ENCODE data around the gene UST.
"Not testable (repeated sequence)": the region's sequence is repeated elsewhere in the genome, so short reads cannot be mapped to it uniquely, and the experiment has no call there.

Gene UST

GRCh38 chr6:148750838-148751792 lies 4.3 kb downstream of the UST start:
- Histone ChIP-seq H3K36me3 (ENCODE audit: control insufficient read depth, insufficient read depth, low read length) (no peaks in the 10 kb centered on the region), H3K4me1 (ENCODE audit: control insufficient read depth, insufficient read depth, low read length) (peaks cover 2% of the 10 kb centered on the region; the same call in 1 of the 2 replicates), H3K27me3 (ENCODE audit: control insufficient read depth, insufficient read depth, low read length) (no peaks in the 10 kb centered on the region), H3K9me3 (ENCODE audit: control insufficient read depth, insufficient read depth, low read length) (no peaks in the 10 kb centered on the region), H3K4me3 (ENCODE audit: low read length) (no peak overlapping the region), H3K27ac (ENCODE audit: low read length) (no peak overlapping the region)
- no peak for DNase-seq (ENCODE audit: low read depth, low spot score)
- no CpG with 5 or more reads among the region's 13 CpGs for WGBS (ENCODE audit: insufficient coverage, insufficient read length)

DNA sequence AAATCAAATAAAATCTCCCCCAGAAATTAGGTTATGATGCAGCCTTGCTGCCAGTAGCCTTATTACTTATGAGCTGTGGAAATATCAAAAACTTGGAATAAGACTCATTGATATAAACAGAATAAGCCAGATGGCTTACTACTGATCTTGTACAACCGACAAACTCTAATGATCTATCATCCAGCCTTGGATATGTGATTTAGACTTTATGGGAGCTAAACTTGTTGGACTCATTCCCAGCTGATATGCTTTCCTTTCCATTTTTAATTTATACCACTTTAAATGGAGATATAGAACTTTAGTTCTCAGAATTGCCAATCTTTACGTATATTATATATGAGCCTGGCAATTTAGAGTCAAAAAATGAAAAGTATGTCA lies 5.0 kb downstream of the UST start:
- H3K27ac ChIP-seq (ENCODE audit: low read length) = no peak overlapping the region
- WGBS (ENCODE audit: insufficient coverage, insufficient read length) = no CpG with 5 or more reads among the region's 2 CpGs
- H3K4me3 ChIP-seq (ENCODE audit: low read length) = no peak overlapping the region
- peaks cover 2% of the 10 kb centered on the region; the same call in 1 of the 2 replicates for H3K4me1 ChIP-seq (ENCODE audit: control insufficient read depth, insufficient read depth, low read length)
- H3K9me3 ChIP-seq (ENCODE audit: control insufficient read depth, insufficient read depth, low read length) = no peaks in the 10 kb centered on the region
- no peaks in the 10 kb centered on the region for H3K36me3 ChIP-seq (ENCODE audit: control insufficient read depth, insufficient read depth, low read length)
- no peaks in the 10 kb centered on the region for H3K27me3 ChIP-seq (ENCODE audit: control insufficient read depth, insufficient read depth, low read length)
- no peak for DNase-seq (ENCODE audit: low read depth, low spot score)

- not testable (repeated sequence) for H3K9me3 ChIP-seq (ENCODE audit: control insufficient read depth, insufficient read depth, low read length); H3K27me3 ChIP-seq (ENCODE audit: control insufficient read depth, insufficient read depth, low read length); H3K4me3 ChIP-seq (ENCODE audit: low read length); H3K4me1 ChIP-seq (ENCODE audit: control insufficient read depth, insufficient read depth, low read length); DNase-seq (ENCODE audit: low read depth, low spot score); H3K27ac ChIP-seq (ENCODE audit: low read length); H3K36me3 ChIP-seq (ENCODE audit: control insufficient read depth, insufficient read depth, low read length)
- no CpG with 5 or more reads among the region's 1 CpG for WGBS (ENCODE audit: insufficient coverage, insufficient read length)
Observed at GRCh38 chr6:148755379-148755778, 8.5 kb downstream of the UST start.

DNA sequence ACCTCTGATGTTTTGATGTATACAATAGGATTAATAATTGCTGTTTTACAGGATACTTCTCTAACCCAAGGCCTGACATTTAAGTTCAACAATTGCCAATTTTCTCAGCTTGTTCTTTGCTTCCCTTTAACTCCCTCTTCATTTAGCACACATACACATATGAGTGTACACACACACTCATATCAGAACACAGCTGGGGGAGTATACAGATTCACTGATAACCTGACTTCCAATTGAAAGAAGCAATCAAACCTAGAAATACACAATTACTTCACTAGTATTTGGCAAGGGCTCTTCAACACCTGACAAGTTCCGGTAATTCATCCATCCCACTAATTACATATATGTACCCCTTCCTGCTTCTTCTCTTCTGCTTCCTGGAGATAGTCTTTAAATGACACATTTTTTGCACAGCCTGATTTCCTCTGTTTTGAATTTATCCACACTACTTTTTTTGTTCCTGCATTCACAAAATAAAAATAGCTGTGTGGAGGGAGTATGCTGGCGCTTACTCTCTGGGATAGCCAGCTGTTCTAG lies 11.2 kb downstream of the UST start:
- H3K9me3 ChIP-seq (ENCODE audit: control insufficient read depth, insufficient read depth, low read length) = no peaks in the 10 kb centered on the region
- no CpG with 5 or more reads among the region's 2 CpGs for WGBS (ENCODE audit: insufficient coverage, insufficient read length)

GRCh38 chr6:148758492-148758891 lies 11.7 kb downstream of the UST start:
- no peak overlapping the region for H3K4me3 ChIP-seq (ENCODE audit: low read length)
- no CpG with 5 or more reads among the region's 6 CpGs for WGBS (ENCODE audit: insufficient coverage, insufficient read length)
- peaks cover 15% of the 10 kb centered on the region for H3K4me1 ChIP-seq (ENCODE audit: control insufficient read depth, insufficient read depth, low read length)
- H3K27ac ChIP-seq (ENCODE audit: low read length) = no peak overlapping the region
- H3K9me3 ChIP-seq (ENCODE audit: control insufficient read depth, insufficient read depth, low read length) = no peaks in the 10 kb centered on the region
- no peak for DNase-seq (ENCODE audit: low read depth, low spot score)
- no peaks in the 10 kb centered on the region for H3K36me3 ChIP-seq (ENCODE audit: control insufficient read depth, insufficient read depth, low read length)
- H3K27me3 ChIP-seq (ENCODE audit: control insufficient read depth, insufficient read depth, low read length) = no peaks in the 10 kb centered on the region

More for the DNA sequence above, 11.2 kb downstream of the UST start:
- no peak overlapping the region for H3K27ac ChIP-seq (ENCODE audit: low read length)
- H3K4me1 ChIP-seq (ENCODE audit: control insufficient read depth, insufficient read depth, low read length) = peaks cover 15% of the 10 kb centered on the region
- H3K4me3 ChIP-seq (ENCODE audit: low read length) = no peak overlapping the region
- H3K27me3 ChIP-seq (ENCODE audit: control insufficient read depth, insufficient read depth, low read length) = no peaks in the 10 kb centered on the region
- no peaks in the 10 kb centered on the region for H3K36me3 ChIP-seq (ENCODE audit: control insufficient read depth, insufficient read depth, low read length)
- DNase-seq (ENCODE audit: low read depth, low spot score) = no peak

- peaks cover 15% of the 10 kb centered on the region for H3K4me1 ChIP-seq (ENCODE audit: control insufficient read depth, insufficient read depth, low read length)
- H3K4me3 ChIP-seq (ENCODE audit: low read length) = no peak overlapping the region
- no peaks in the 10 kb centered on the region for H3K36me3 ChIP-seq (ENCODE audit: control insufficient read depth, insufficient read depth, low read length)
- no peak for DNase-seq (ENCODE audit: low read depth, low spot score)
- H3K27me3 ChIP-seq (ENCODE audit: control insufficient read depth, insufficient read depth, low read length) = no peaks in the 10 kb centered on the region
- no peaks in the 10 kb centered on the region for H3K9me3 ChIP-seq (ENCODE audit: control insufficient read depth, insufficient read depth, low read length)
- H3K27ac ChIP-seq (ENCODE audit: low read length) = no peak overlapping the region
- WGBS (ENCODE audit: insufficient coverage, insufficient read length) = no CpG with 5 or more reads among the region's 1 CpG
Observed at GRCh38 chr6:148760258-148760534, 13.4 kb downstream of the UST start.

DNA sequence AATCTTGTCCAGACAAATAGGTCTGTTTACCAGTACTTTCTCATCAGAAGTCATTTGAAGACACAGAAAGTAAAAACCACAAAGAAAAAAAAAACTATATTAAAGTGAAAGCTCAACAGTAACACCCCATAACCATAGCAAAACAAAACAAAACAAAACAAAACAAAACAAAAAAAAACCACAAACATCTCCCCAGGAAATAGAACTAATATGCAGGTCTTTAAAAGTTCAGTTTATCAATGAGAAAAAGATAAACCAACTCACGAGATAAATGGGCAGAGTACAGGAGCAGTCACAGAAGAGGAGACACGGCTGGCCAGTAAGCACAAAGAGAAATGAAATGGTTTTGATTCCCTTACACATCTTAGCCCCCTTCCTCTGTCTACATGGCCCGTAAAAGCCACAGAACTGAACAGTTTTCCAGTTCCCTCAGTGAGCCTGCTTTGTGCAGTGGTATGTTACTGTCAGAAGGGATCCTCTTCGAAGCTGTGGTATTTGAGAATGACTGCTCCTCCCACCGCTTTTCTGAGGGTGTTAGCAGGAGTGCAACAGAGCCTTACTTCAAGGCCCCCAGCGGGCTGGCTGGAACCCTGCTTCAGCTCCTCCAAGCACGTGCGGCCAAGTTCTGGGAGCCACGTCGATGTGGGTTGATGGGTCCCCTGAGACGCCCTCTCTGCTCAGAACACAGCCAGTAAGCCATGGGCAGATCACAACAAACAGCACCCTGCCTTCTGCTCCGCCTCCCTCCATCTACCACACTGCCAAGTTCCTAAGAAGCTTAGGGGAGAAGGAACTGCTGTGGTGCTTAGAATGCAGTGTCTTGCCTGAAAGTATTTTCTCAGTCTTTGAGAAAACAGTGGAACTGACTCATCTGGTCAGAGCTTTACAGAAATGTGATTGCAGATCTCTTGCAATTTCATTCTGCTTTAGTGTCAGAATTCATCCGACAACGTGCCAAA lies 14.0 kb downstream of the UST start:
- peaks cover 15% of the 10 kb centered on the region for H3K4me1 ChIP-seq (ENCODE audit: control insufficient read depth, insufficient read depth, low read length)
- no peak overlapping the region for H3K4me3 ChIP-seq (ENCODE audit: low read length)
- H3K27ac ChIP-seq (ENCODE audit: low read length) = no peak overlapping the region

GRCh38 chr6:148761527-148762011 lies 14.7 kb downstream of the UST start:
- H3K27me3 ChIP-seq (ENCODE audit: control insufficient read depth, insufficient read depth, low read length) = no peaks in the 10 kb centered on the region
- H3K9me3 ChIP-seq (ENCODE audit: control insufficient read depth, insufficient read depth, low read length) = no peaks in the 10 kb centered on the region
- no CpG with 5 or more reads among the region's 8 CpGs for WGBS (ENCODE audit: insufficient coverage, insufficient read length)
- peaks cover 19% of the 10 kb centered on the region for H3K4me1 ChIP-seq (ENCODE audit: control insufficient read depth, insufficient read depth, low read length)
- H3K27ac ChIP-seq (ENCODE audit: low read length) = no peak overlapping the region
- H3K4me3 ChIP-seq (ENCODE audit: low read length) = no peak overlapping the region
- no peak for DNase-seq (ENCODE audit: low read depth, low spot score)
- H3K36me3 ChIP-seq (ENCODE audit: control insufficient read depth, insufficient read depth, low read length) = no peaks in the 10 kb centered on the region

More for the DNA sequence above, 14.0 kb downstream of the UST start:
- Histone ChIP-seq H3K36me3 (ENCODE audit: control insufficient read depth, insufficient read depth, low read length) (no peaks in the 10 kb centered on the region), H3K9me3 (ENCODE audit: control insufficient read depth, insufficient read depth, low read length) (no peaks in the 10 kb centered on the region), H3K27me3 (ENCODE audit: control insufficient read depth, insufficient read depth, low read length) (no peaks in the 10 kb centered on the region)
- WGBS (ENCODE audit: insufficient coverage, insufficient read length) = no CpG with 5 or more reads among the region's 14 CpGs
- DNase-seq (ENCODE audit: low read depth, low spot score) = no peak

DNA sequence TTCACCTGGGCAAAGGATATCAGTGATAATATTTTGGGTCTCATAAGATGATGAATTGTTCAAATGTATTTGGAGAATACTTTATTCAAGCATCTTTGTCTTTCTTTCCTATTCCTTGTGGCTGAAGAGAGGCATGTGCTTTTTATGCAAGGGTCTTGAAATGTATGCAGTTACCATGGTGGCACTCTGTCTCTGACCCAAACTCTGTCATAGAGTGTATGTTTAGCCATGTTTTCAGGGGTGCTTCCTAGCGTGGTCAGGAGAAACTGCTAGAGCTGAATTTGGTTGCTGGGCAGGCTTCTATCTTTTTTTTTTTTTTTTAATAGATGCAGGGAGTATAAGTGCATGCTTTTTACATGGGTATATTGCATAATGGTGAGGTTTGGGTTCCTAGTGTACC lies 15.4 kb downstream of the UST start:
- H3K4me1 ChIP-seq (ENCODE audit: control insufficient read depth, insufficient read depth, low read length) = peaks cover 18% of the 10 kb centered on the region
- WGBS (ENCODE audit: insufficient coverage, insufficient read length) = no CpG with 5 or more reads among the region's 1 CpG

More for the DNA sequence above, 15.4 kb downstream of the UST start:
- Histone ChIP-seq H3K36me3 (ENCODE audit: control insufficient read depth, insufficient read depth, low read length) (no peaks in the 10 kb centered on the region), H3K27me3 (ENCODE audit: control insufficient read depth, insufficient read depth, low read length) (no peaks in the 10 kb centered on the region), H3K4me3 (ENCODE audit: low read length) (no peak overlapping the region), H3K27ac (ENCODE audit: low read length) (no peak overlapping the region), H3K9me3 (ENCODE audit: control insufficient read depth, insufficient read depth, low read length) (no peaks in the 10 kb centered on the region)
- no peak for DNase-seq (ENCODE audit: low read depth, low spot score)

Measured in iPS DF 6.9 (cell line).